Astrocyte (in vitro differentiated cells and primary cell): Measurements from ENCODE around the gene SPATC1L. TPM values are rescaled to one million over a fixed set of nuclear protein-coding genes. Genes with fewer than 3 reads are reported as not detected.

Experiments
- DNase-seq: peaks from one replicate; pipeline ENCODE4 v3.0.0-alpha.2; 2010; ENCODE audit warnings: low read depth
- FAIRE-seq: peaks from 2 replicates; lab custom pipeline; 2011; peaks lifted over from hg19 to GRCh38; lab: Jason Lieb, UNC
- H2AFZ ChIP-seq: 2 replicates; pipeline ENCODE4 v1.6.0; 2012; ENCODE audit warnings: low read depth, low read length, inconsistent platforms
- H3K27ac ChIP-seq: 2 replicates; pipeline ENCODE4 v1.5.1; 2011; ENCODE audit warnings: low read depth, low read length, inconsistent platforms
- H3K27me3 ChIP-seq: 2 replicates; pipeline ENCODE4 v1.6.0; 2011; ENCODE audit warnings: low read length, inconsistent platforms; ENCODE audit not compliant: insufficient read depth
- H3K36me3 ChIP-seq: 2 replicates; pipeline ENCODE4 v1.5.1; 2011; ENCODE audit warnings: low read length, inconsistent platforms; ENCODE audit not compliant: insufficient read depth
- H3K4me1 ChIP-seq: 2 replicates; pipeline ENCODE4 v1.5.1; 2011; ENCODE audit warnings: low read length, inconsistent platforms; ENCODE audit not compliant: insufficient read depth
- H3K4me2 ChIP-seq: 2 replicates; pipeline ENCODE4 v1.6.0; 2012; ENCODE audit warnings: low read length, inconsistent platforms
- H3K4me3 ChIP-seq: 2 replicates; pipeline ENCODE4 v1.5.1; 2011; ENCODE audit warnings: low read depth, mild to moderate bottlenecking, low read length, inconsistent platforms; ENCODE audit not compliant: insufficient read depth
- H3K79me2 ChIP-seq: 2 replicates; pipeline ENCODE4 v1.6.0; 2012; ENCODE audit warnings: mild to moderate bottlenecking, low read length, inconsistent platforms; ENCODE audit not compliant: insufficient read depth
- H3K9ac ChIP-seq: 2 replicates; pipeline ENCODE4 v1.6.0; 2012; ENCODE audit warnings: mild to moderate bottlenecking, low read length, inconsistent platforms
- H3K9me3 ChIP-seq: 2 replicates; pipeline ENCODE4 v1.5.1; 2012; ENCODE audit warnings: low read depth, mild to moderate bottlenecking, low read length, inconsistent platforms; ENCODE audit not compliant: insufficient read depth
- H4K20me1 ChIP-seq: 2 replicates; pipeline ENCODE4 v1.6.0; 2012; ENCODE audit warnings: low read length, inconsistent platforms; ENCODE audit not compliant: insufficient read depth
- H3K27ac Mint-ChIP-seq: one replicate; pipeline ENCODE4 v1.8.0; 2021; ENCODE audit warnings: mild to moderate bottlenecking, mixed read lengths; ENCODE audit not compliant: unreplicated experiment
- H3K27me3 Mint-ChIP-seq: one replicate; pipeline ENCODE4 v1.8.0; 2021; ENCODE audit warnings: low read depth, mixed read lengths; ENCODE audit not compliant: unreplicated experiment
- H3K36me3 Mint-ChIP-seq: one replicate; pipeline ENCODE4 v1.8.0; 2021; ENCODE audit warnings: low read depth, mixed read lengths; ENCODE audit not compliant: unreplicated experiment
- H3K4me1 Mint-ChIP-seq: one replicate; pipeline ENCODE4 v1.8.0; 2021; ENCODE audit warnings: low read depth, mixed read lengths; ENCODE audit not compliant: unreplicated experiment
- H3K4me3 Mint-ChIP-seq: one replicate; pipeline ENCODE4 v1.8.0; 2021; ENCODE audit warnings: mild to moderate bottlenecking, moderate library complexity, mixed read lengths; ENCODE audit not compliant: unreplicated experiment
- H3K9me3 Mint-ChIP-seq: one replicate; pipeline ENCODE4 v1.8.0; 2021; ENCODE audit warnings: mild to moderate bottlenecking, mixed read lengths; ENCODE audit not compliant: unreplicated experiment
- CTCF ChIP-seq: IDR thresholded peaks from 2 replicates; pipeline ENCODE4 v1.5.1; 2011; ENCODE audit warnings: low read depth, mild to moderate bottlenecking, inconsistent platforms, low read length, moderate library complexity; ENCODE audit not compliant: insufficient read depth
- EZH2 ChIP-seq: IDR thresholded peaks from 2 replicates; pipeline ENCODE4 v1.6.1; 2012; ENCODE audit warnings: mild to moderate bottlenecking, low read length, inconsistent platforms; ENCODE audit not compliant: insufficient read depth
- total RNA-seq: library from RNA; stranded (reverse); gene quantifications from 2 replicates; pipeline ENCODE4 v1.2.1, GENCODE V29; 2021

The SPATC1L gene
- total RNA-seq, 1 donor from 2014 or later, result 17.8 TPM

- Mint-ChIP-seq H3K4me3 (no peak overlapping the region), H3K27ac (no peak overlapping the region), H3K36me3 (peaks cover 4% of the 10 kb centered on the region), H3K4me1 (peaks cover 2% of the 10 kb centered on the region), H3K27me3 (no peaks in the 10 kb centered on the region), H3K9me3 (no peaks in the 10 kb centered on the region)
- Histone ChIP-seq H2AFZ (no peak overlapping the region), H3K36me3 (peaks cover 2% of the 10 kb centered on the region), H3K27ac (no peak overlapping the region), H4K20me1 (peaks cover 35% of the 10 kb centered on the region), H3K4me3 (no peak overlapping the region), H3K4me2 (no peak overlapping the region), H3K4me1 (no peaks in the 10 kb centered on the region), H3K9me3 (no peaks in the 10 kb centered on the region), H3K27me3 (no peaks in the 10 kb centered on the region), H3K9ac (no peak overlapping the region), H3K79me2 (no peaks in the 10 kb centered on the region)
- FAIRE-seq, result no peak
- TF ChIP-seq EZH2 (no peak), CTCF (no peak)
- no peak for DNase-seq
Measured at GRCh38 chr21:46210378-46211136, 26.3 kb upstream of the SPATC1L start.

DNA sequence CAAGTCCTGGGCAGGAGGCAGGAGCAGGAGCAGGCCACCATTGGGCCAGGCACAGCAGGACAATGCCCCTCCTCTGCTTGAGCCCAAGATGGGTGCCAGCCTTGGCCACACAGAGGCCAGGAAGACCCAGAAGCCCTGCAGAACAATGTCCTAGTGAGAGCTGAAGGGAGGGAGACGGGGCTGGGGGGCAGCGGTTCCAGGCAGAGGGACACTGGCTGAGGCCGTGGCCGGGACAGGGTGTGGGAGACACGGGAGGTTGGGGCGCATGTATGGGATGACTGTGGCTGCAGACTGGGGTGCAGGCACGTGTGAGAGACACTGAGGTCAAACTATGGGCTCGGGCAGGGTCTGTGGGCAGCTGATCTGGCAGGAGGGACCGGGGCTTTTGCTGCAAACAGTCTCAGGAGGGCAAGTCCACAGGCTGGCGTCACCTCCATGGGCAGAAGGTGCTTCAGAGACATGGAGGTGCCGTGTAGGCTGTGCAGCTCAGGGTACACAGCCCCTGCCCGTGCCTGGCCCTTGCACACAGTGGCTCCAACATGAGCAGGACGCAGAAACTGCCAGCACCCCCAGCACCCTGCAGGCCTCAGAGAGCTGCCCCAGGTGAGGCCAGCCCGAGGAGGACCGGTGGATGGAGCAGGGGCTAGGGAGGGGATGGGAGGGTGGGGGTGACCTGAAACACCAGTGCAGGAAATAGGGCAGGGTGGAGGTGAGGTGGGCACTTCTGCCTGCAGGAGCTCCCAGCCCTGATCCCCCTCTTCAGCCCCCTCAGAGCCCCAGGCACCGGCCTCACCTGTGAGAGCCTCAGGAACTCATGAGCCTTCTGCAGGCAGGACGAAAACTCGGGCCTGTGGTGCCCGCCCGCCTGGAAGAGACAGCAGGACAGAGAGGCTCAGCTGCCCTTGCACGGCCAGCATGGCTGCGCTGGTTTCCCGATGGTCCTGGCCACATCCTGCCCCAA, 24.8 kb upstream of the SPATC1L start:
- no peak overlapping the region for H2AFZ ChIP-seq
- H3K27ac ChIP-seq, result no peak overlapping the region
- TF ChIP-seq CTCF (no peak), EZH2 (no peak)
- peaks cover 28% of the 10 kb centered on the region for H4K20me1 ChIP-seq
- no peaks in the 10 kb centered on the region for H3K9me3 ChIP-seq
- no peak overlapping the region for H3K4me3 ChIP-seq
- H3K27me3 ChIP-seq, result no peaks in the 10 kb centered on the region
- H3K4me1 Mint-ChIP-seq, result peaks cover 2% of the 10 kb centered on the region
- no peak overlapping the region for H3K4me2 ChIP-seq
- no peaks in the 10 kb centered on the region for H3K4me1 ChIP-seq
- H3K79me2 ChIP-seq, result no peaks in the 10 kb centered on the region
- no peak for DNase-seq
- no peak overlapping the region for H3K4me3 Mint-ChIP-seq
- H3K27me3 Mint-ChIP-seq, result no peaks in the 10 kb centered on the region
- no peak overlapping the region for H3K27ac Mint-ChIP-seq
- FAIRE-seq, result no peak
- no peak overlapping the region for H3K9ac ChIP-seq
- H3K36me3 ChIP-seq, result peaks cover 7% of the 10 kb centered on the region
- H3K36me3 Mint-ChIP-seq, result peaks cover 8% of the 10 kb centered on the region
- H3K9me3 Mint-ChIP-seq, result no peaks in the 10 kb centered on the region
